Endometrium (tissue), 2 donors: ENCODE data around the gene PIKFYVE.
"Not testable (repeated sequence)": the region's sequence is repeated elsewhere in the genome, so short reads cannot be mapped to it uniquely, and the experiment has no call there.

ENCODE experiments used
- FAIRE-seq: peaks from 2 replicates; lab custom pipeline; 2012; peaks lifted over from hg19 to GRCh38; lab: Jason Lieb, UNC
- donor health status: control.
- donor health status: control.

PIKFYVE gene

GRCh38 chr2:208300847-208301618, 35.0 kb downstream of the PIKFYVE start:
- no peak for FAIRE-seq

GRCh38 chr2:208304157-208304556, 38.1 kb downstream of the PIKFYVE start:
- no peak for FAIRE-seq

GRCh38 chr2:208304695-208305094, 38.6 kb downstream of the PIKFYVE start:
- no peak for FAIRE-seq

- FAIRE-seq = no peak
Measured at GRCh38 chr2:208306291-208306690, 40.2 kb downstream of the PIKFYVE start.

GRCh38 chr2:208311321-208311720, 45.3 kb downstream of the PIKFYVE start:
- FAIRE-seq = no peak

- no peak for FAIRE-seq
Measured at GRCh38 chr2:208311954-208312353, 45.9 kb downstream of the PIKFYVE start.

GRCh38 chr2:208315081-208315788, 49.2 kb downstream of the PIKFYVE start:
- no peak for FAIRE-seq

GRCh38 chr2:208318127-208318526, 52.1 kb downstream of the PIKFYVE start:
- no peak for FAIRE-seq

GRCh38 chr2:208319391-208319790, 53.3 kb downstream of the PIKFYVE start:
- no peak for FAIRE-seq

GRCh38 chr2:208320686-208321085, 54.6 kb downstream of the PIKFYVE start:
- no peak for FAIRE-seq

- no peak for FAIRE-seq
Measured at GRCh38 chr2:208326016-208326415, 60.0 kb downstream of the PIKFYVE start.

GRCh38 chr2:208329485-208329884, 63.4 kb downstream of the PIKFYVE start:
- FAIRE-seq = no peak

GRCh38 chr2:208334230-208334629, 68.2 kb downstream of the PIKFYVE start:
- FAIRE-seq = no peak

GRCh38 chr2:208346756-208347155, 80.7 kb downstream of the PIKFYVE start:
- FAIRE-seq = no peak

- FAIRE-seq = no peak
Measured at GRCh38 chr2:208350610-208351009, 84.6 kb downstream of the PIKFYVE start.

- no peak for FAIRE-seq
Measured at GRCh38 chr2:208352644-208353567, 86.9 kb downstream of the PIKFYVE start.

GRCh38 chr2:208354964-208355381, 88.9 kb downstream of the PIKFYVE start:
- no peak for FAIRE-seq

- not testable (repeated sequence) for FAIRE-seq
Measured at GRCh38 chr2:208356420-208356819, 90.4 kb downstream of the PIKFYVE start.

- no peak for FAIRE-seq
Measured at GRCh38 chr2:208356846-208357574, 91.0 kb downstream of the PIKFYVE start.

- no peak for FAIRE-seq
Measured at GRCh38 chr2:208358758-208359631, 92.9 kb downstream of the PIKFYVE start.

GRCh38 chr2:208359632-208359986, 93.6 kb downstream of the PIKFYVE start:
- no peak for FAIRE-seq
